GM12865 (cell line): Measurements from ENCODE around the gene MVB12A.

Experiments
- DNase-seq: peaks from one replicate; pipeline ENCODE4 v3.0.0; 2010; ENCODE audit warnings: low read depth
- H3K4me3 ChIP-seq: 2 replicates; pipeline ENCODE4 v1.5.1; 2011; ENCODE audit warnings: mild to moderate bottlenecking, low read depth, low read length, control low read depth
- TF ChIP-seq, protein P1 (sequence below): IDR thresholded peaks from 2 replicates; pipeline ENCODE4 v1.5.1; 2011; ENCODE audit warnings: low read length, control low read depth, low read depth, inconsistent platforms; ENCODE audit not compliant: insufficient read depth; ENCODE audit errors: missing control alignments

MVB12A gene

DNA sequence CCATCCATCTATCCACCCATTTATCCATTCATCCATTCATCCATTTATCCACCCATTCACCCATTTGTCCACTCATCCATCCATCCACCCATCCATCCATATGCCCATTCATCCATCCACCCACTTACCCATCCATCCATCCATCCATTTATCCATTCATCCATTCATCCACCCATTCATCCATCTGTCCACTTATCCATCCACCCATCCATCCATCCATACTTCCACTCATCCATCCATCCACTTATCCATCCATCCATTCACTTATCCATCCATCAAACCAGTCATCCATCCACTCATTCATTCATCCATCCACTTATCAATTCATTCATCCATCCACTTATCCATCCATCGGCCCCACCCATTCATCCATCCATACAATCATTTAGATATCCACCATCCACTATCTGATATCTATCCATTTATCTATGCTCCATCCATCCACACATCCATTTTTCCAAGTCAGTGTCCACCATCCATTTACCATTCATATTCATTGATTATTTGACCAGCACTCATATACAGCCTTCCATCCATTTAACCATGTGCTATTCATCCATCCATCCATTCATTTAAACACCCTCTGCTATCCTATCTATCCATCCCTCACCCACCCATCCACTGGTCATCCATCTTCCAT, 25.8 kb downstream of the MVB12A start:
- TF ChIP-seq, protein P1, sequence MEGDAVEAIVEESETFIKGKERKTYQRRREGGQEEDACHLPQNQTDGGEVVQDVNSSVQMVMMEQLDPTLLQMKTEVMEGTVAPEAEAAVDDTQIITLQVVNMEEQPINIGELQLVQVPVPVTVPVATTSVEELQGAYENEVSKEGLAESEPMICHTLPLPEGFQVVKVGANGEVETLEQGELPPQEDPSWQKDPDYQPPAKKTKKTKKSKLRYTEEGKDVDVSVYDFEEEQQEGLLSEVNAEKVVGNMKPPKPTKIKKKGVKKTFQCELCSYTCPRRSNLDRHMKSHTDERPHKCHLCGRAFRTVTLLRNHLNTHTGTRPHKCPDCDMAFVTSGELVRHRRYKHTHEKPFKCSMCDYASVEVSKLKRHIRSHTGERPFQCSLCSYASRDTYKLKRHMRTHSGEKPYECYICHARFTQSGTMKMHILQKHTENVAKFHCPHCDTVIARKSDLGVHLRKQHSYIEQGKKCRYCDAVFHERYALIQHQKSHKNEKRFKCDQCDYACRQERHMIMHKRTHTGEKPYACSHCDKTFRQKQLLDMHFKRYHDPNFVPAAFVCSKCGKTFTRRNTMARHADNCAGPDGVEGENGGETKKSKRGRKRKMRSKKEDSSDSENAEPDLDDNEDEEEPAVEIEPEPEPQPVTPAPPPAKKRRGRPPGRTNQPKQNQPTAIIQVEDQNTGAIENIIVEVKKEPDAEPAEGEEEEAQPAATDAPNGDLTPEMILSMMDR, result no peak
- H3K4me3 ChIP-seq, result no peak overlapping the region
- no peak for DNase-seq

DNA sequence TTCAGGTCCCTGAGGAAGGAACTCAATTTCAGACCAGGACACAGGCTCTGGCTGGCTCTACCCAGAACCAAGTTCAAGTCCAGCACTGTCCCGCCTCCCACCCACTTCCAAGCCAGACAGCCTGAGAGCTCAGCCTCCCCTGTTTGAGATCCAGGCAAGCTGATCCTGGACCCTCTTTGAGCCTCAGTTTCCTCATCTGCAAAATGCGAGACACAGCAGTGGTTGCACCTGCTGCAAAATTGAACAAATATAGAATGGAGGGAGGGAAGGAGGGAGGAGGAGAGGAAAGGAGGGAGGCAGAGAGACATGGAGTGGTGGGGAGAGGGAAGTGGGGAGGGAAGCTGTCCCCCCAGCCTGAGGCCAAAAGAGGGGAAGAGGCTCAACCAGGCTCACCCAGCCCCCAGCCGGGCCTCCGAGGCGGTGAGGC, 27.9 kb downstream of the MVB12A start:
- DNase-seq, result no peak
- no peak overlapping the region for H3K4me3 ChIP-seq

DNA sequence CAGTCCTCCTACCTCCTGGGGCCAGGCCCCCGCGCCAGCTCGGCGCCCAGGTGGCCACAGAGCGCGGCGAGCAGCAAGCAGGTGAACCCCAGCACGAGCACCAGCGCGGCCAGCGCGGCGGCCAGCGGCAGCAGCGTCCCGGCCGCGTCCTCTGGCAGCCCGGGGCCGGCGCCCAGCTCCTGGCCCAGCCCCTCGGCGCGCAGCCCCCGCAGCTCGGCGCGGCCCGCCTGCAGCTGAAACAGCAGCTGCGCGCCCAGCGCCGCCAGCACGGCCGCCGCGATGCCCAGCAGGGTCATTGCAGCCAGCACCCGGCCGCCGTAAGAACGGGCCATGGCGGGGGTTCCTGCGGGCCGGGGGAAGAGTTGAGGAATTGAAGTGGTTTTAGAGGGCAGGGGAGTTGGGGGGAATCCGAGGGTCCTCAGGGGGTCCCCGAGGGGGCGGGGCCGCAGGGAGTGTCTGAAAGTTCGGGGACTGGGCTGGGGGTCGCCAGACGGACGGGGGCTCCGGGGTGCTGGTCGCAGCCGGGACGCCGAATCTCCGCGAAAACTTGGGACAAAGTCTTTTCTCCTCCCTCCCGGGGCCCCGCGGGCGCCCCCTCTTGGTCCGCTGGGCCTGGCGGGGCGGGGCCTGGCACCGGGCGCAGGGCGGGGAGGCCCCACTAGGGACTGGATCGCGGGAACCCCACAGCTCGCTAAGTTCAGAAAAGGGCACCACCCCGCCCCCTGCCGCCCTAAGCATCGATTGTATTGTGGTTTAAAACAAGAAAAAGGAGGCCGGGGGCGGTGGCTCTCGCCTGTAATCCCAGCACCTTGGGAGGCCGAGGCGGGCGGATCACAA, 28.5 kb downstream of the MVB12A start, which contains the start of gene TMEM221:
TMEM221 (minus strand) TSS at position 538 of the 837 bp plus-strand sequence; CDS start at position 332, 206 bp downstream.
- peak; percentile 41 for DNase-seq
- TF ChIP-seq, protein P1, result peak; percentile 41
- no peak within 1 kb of the TSS for H3K4me3 ChIP-seq

More for the DNA sequence above, 27.9 kb downstream of the MVB12A start:
- TF ChIP-seq, protein P1, result no peak

DNA sequence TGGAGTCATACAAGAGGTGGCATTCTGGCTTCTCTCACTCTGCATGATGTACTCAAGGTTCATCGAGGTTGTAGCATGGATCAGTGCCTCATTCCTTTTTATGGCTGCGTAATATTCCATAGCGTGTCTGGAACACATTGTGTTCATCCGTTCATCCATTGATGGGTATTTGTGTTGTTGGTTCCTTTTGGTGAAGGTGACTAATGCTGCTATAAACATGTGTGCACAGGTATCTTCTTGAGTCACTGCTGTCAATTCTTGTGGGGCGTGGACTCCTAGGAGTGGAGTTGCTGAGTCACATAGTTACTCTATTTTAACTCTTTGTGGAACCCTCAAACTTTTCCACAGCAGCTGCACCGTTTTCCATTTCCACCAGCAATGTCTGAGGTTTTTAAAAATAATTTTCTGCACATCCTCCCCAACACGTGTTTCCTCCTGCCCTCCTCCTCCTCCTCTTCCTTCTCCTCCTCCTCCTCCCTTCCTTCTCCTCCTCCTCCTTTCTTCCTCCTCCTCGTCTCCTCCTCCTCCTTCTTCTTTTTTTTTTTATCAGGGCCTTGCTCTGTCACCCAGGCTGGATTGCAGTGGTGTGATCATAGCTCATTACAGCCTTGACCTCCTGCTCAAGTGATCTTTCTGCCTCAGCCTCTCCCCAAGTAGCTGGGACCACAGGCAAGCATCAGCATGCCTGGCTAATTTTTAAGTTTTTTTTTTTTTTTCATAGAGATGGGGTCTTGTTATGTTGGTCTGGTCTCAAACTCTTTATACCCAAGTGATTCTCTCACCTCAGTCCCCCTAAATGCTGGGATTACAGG, 30.6 kb downstream of the MVB12A start:
- TF ChIP-seq, protein P1, result no peak
- DNase-seq, result peak; percentile 63
- no peak overlapping the region for H3K4me3 ChIP-seq

DNA sequence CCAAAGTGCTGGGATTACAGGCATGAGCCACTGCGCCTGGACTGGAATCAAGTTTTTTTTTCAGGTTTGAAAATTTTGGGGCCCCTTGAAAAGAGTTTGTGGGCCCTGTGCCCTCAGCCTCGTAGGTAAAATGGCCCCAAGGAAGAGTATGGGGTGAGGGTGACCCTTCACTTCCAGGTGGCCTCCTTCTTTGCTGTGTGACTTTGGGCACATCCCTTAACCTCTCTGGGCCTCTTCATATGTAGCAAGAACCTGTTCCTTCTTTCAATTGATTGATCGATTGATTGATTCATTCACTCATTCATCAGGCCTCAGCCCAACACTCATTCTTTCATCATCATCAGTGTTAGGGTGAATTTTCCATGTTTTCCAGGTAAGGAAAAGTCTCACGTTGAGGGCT, 32.0 kb downstream of the MVB12A start:
- DNase-seq, result no peak
- no peak overlapping the region for H3K4me3 ChIP-seq
- TF ChIP-seq, protein P1, result no peak

DNA sequence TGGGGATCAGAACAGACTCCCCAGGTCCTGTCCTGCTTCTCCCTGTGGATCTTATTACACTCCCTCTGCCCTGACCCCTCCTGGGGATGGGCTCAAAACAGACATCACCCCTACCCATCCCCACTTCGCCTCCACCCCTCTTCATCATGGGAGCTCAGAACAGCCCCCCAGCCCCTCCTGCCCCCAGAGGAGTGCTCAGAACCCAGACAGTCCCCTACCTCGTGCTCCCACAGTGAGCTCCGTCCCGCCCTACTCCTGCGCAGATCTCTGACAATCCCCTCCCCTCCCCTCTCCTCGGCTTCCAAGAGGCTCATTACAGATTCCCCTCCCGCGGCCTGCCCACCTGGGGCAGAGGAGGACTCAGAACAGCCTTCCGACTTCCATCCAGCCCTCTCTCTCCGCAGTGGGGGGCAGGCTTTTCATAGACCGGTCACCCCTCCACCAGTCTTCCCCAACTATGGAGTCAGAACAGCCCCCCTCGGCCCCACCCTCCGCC, 34.8 kb downstream of the MVB12A start:
- TF ChIP-seq, protein P1, result no peak
- DNase-seq, result no peak
- no peak overlapping the region for H3K4me3 ChIP-seq
